Astrocyte (in vitro differentiated cells and primary cell): Measurements from ENCODE around the gene ZNF407. TPM values are rescaled to one million over a fixed set of nuclear protein-coding genes. Genes with fewer than 3 reads are reported as not detected.
A peak's percentile ranks its signal among the peaks of the same experiment; 100 is the strongest.

Source experiments
- DNase-seq: peaks from one replicate; pipeline ENCODE4 v3.0.0-alpha.2; 2010; ENCODE audit warnings: low read depth
- FAIRE-seq: peaks from 2 replicates; lab custom pipeline; 2011; peaks lifted over from hg19 to GRCh38; lab: Jason Lieb, UNC
- H2AFZ ChIP-seq: 2 replicates; pipeline ENCODE4 v1.6.0; 2012; ENCODE audit warnings: low read depth, low read length, inconsistent platforms
- H3K27ac ChIP-seq: 2 replicates; pipeline ENCODE4 v1.5.1; 2011; ENCODE audit warnings: low read depth, low read length, inconsistent platforms
- H3K27me3 ChIP-seq: 2 replicates; pipeline ENCODE4 v1.6.0; 2011; ENCODE audit warnings: low read length, inconsistent platforms; ENCODE audit not compliant: insufficient read depth
- H3K36me3 ChIP-seq: 2 replicates; pipeline ENCODE4 v1.5.1; 2011; ENCODE audit warnings: low read length, inconsistent platforms; ENCODE audit not compliant: insufficient read depth
- H3K4me1 ChIP-seq: 2 replicates; pipeline ENCODE4 v1.5.1; 2011; ENCODE audit warnings: low read length, inconsistent platforms; ENCODE audit not compliant: insufficient read depth
- H3K4me2 ChIP-seq: 2 replicates; pipeline ENCODE4 v1.6.0; 2012; ENCODE audit warnings: low read length, inconsistent platforms
- H3K4me3 ChIP-seq: 2 replicates; pipeline ENCODE4 v1.5.1; 2011; ENCODE audit warnings: low read depth, mild to moderate bottlenecking, low read length, inconsistent platforms; ENCODE audit not compliant: insufficient read depth
- H3K79me2 ChIP-seq: 2 replicates; pipeline ENCODE4 v1.6.0; 2012; ENCODE audit warnings: mild to moderate bottlenecking, low read length, inconsistent platforms; ENCODE audit not compliant: insufficient read depth
- H3K9ac ChIP-seq: 2 replicates; pipeline ENCODE4 v1.6.0; 2012; ENCODE audit warnings: mild to moderate bottlenecking, low read length, inconsistent platforms
- H3K9me3 ChIP-seq: 2 replicates; pipeline ENCODE4 v1.5.1; 2012; ENCODE audit warnings: low read depth, mild to moderate bottlenecking, low read length, inconsistent platforms; ENCODE audit not compliant: insufficient read depth
- H4K20me1 ChIP-seq: 2 replicates; pipeline ENCODE4 v1.6.0; 2012; ENCODE audit warnings: low read length, inconsistent platforms; ENCODE audit not compliant: insufficient read depth
- H3K27ac Mint-ChIP-seq: one replicate; pipeline ENCODE4 v1.8.0; 2021; ENCODE audit warnings: mild to moderate bottlenecking, mixed read lengths; ENCODE audit not compliant: unreplicated experiment
- H3K27me3 Mint-ChIP-seq: one replicate; pipeline ENCODE4 v1.8.0; 2021; ENCODE audit warnings: low read depth, mixed read lengths; ENCODE audit not compliant: unreplicated experiment
- H3K36me3 Mint-ChIP-seq: one replicate; pipeline ENCODE4 v1.8.0; 2021; ENCODE audit warnings: low read depth, mixed read lengths; ENCODE audit not compliant: unreplicated experiment
- H3K4me1 Mint-ChIP-seq: one replicate; pipeline ENCODE4 v1.8.0; 2021; ENCODE audit warnings: low read depth, mixed read lengths; ENCODE audit not compliant: unreplicated experiment
- H3K4me3 Mint-ChIP-seq: one replicate; pipeline ENCODE4 v1.8.0; 2021; ENCODE audit warnings: mild to moderate bottlenecking, moderate library complexity, mixed read lengths; ENCODE audit not compliant: unreplicated experiment
- H3K9me3 Mint-ChIP-seq: one replicate; pipeline ENCODE4 v1.8.0; 2021; ENCODE audit warnings: mild to moderate bottlenecking, mixed read lengths; ENCODE audit not compliant: unreplicated experiment
- CTCF ChIP-seq: IDR thresholded peaks from 2 replicates; pipeline ENCODE4 v1.5.1; 2011; ENCODE audit warnings: low read depth, mild to moderate bottlenecking, inconsistent platforms, low read length, moderate library complexity; ENCODE audit not compliant: insufficient read depth
- EZH2 ChIP-seq: IDR thresholded peaks from 2 replicates; pipeline ENCODE4 v1.6.1; 2012; ENCODE audit warnings: mild to moderate bottlenecking, low read length, inconsistent platforms; ENCODE audit not compliant: insufficient read depth
- total RNA-seq: library from RNA; stranded (reverse); gene quantifications from 2 replicates; pipeline ENCODE4 v1.2.1, GENCODE V29; 2021

Gene ZNF407
- total RNA-seq, 1 donor from 2014 or later, result 13.8 TPM

GRCh38 chr18:74774486-74774885, 176.8 kb downstream of the ZNF407 start:
- Histone ChIP-seq H4K20me1 (no peaks in the 10 kb centered on the region), H3K27me3 (no peaks in the 10 kb centered on the region), H3K79me2 (no peaks in the 10 kb centered on the region), H3K9me3 (no peaks in the 10 kb centered on the region), H2AFZ (no peak overlapping the region), H3K36me3 (no peaks in the 10 kb centered on the region), H3K27ac (peak overlapping the region; percentile 75), H3K4me2 (no peak overlapping the region), H3K4me3 (no peak overlapping the region), H3K9ac (no peak overlapping the region), H3K4me1 (peaks cover 7% of the 10 kb centered on the region)
- DNase-seq (peak; percentile 32), FAIRE-seq (no peak)
- H3K9me3 Mint-ChIP-seq, result no peaks in the 10 kb centered on the region
- peaks cover 2% of the 10 kb centered on the region for H3K4me1 Mint-ChIP-seq
- H3K27me3 Mint-ChIP-seq, result no peaks in the 10 kb centered on the region
- H3K36me3 Mint-ChIP-seq, result peaks cover 2% of the 10 kb centered on the region
- no peak overlapping the region for H3K4me3 Mint-ChIP-seq
- TF ChIP-seq CTCF, result no peak
- TF ChIP-seq EZH2, result no peak
- H3K27ac Mint-ChIP-seq, result no peak overlapping the region

- no peaks in the 10 kb centered on the region for H3K79me2 ChIP-seq
- Mint-ChIP-seq H3K4me1 (peaks cover 2% of the 10 kb centered on the region), H3K4me3 (no peak overlapping the region), H3K27me3 (no peaks in the 10 kb centered on the region), H3K27ac (no peak overlapping the region), H3K36me3 (no peaks in the 10 kb centered on the region), H3K9me3 (no peaks in the 10 kb centered on the region)
- H2AFZ ChIP-seq, result no peak overlapping the region
- H4K20me1 ChIP-seq, result no peaks in the 10 kb centered on the region
- TF ChIP-seq EZH2 (no peak), CTCF (no peak)
- no peaks in the 10 kb centered on the region for H3K9me3 ChIP-seq
- FAIRE-seq (peak; percentile 26), DNase-seq (peak; percentile 86)
- H3K27me3 ChIP-seq, result no peaks in the 10 kb centered on the region
- H3K9ac ChIP-seq, result peak overlapping the region; percentile 43
- H3K4me1 ChIP-seq, result peaks cover 7% of the 10 kb centered on the region
- no peaks in the 10 kb centered on the region for H3K36me3 ChIP-seq
- no peak overlapping the region for H3K4me3 ChIP-seq
- peak overlapping the region; percentile 75 for H3K27ac ChIP-seq
- H3K4me2 ChIP-seq, result peak overlapping the region; percentile 41
These were observed 177.6 kb downstream of the ZNF407 start for GRCh38 chr18:74775239-74775638.

- Mint-ChIP-seq H3K27ac (no peak overlapping the region), H3K36me3 (no peaks in the 10 kb centered on the region), H3K27me3 (no peaks in the 10 kb centered on the region), H3K9me3 (no peaks in the 10 kb centered on the region), H3K4me1 (peaks cover 2% of the 10 kb centered on the region), H3K4me3 (no peak overlapping the region)
- no peak overlapping the region for H3K4me2 ChIP-seq
- no peak overlapping the region for H3K27ac ChIP-seq
- no peak overlapping the region for H3K4me3 ChIP-seq
- FAIRE-seq (no peak), DNase-seq (peak; percentile 39)
- no peaks in the 10 kb centered on the region for H3K27me3 ChIP-seq
- TF ChIP-seq CTCF (no peak), EZH2 (no peak)
- H3K79me2 ChIP-seq, result no peaks in the 10 kb centered on the region
- no peak overlapping the region for H3K9ac ChIP-seq
- H3K9me3 ChIP-seq, result no peaks in the 10 kb centered on the region
- no peaks in the 10 kb centered on the region for H3K36me3 ChIP-seq
- H4K20me1 ChIP-seq, result no peaks in the 10 kb centered on the region
- H3K4me1 ChIP-seq, result peaks cover 7% of the 10 kb centered on the region
- no peak overlapping the region for H2AFZ ChIP-seq
These were observed 180.6 kb downstream of the ZNF407 start for GRCh38 chr18:74778191-74778847.
